ENCODE measurements around the gene NKG7. TPM values are rescaled to one million over a fixed set of nuclear protein-coding genes. Genes with fewer than 3 reads are reported as not detected.
A peak's percentile ranks its signal among the peaks of the same experiment; 100 is the strongest.

The NKG7 gene
- total RNA-seq, 1 experiment from 2014 or later = not detected

DNA sequence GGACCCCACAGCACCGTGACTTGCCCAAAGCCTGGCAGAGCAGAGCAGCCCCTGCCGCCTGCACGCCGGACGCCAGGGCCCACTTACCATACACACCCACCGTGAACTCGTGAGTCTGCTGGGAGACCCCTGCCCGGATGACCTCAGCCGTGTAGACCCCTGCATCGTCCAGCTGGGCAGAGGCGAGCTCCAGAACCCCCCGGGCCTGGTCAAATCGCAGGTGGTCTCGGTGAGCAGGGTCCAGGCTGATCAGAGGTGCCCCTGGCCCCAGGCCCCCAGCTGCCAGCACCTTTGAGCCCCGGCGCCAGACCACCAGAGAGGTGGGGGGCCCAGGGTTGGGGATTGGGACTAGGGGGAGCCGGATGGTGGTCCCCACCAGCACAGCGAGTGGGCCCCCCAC, 31.4 kb downstream of the NKG7 start:
- Histone ChIP-seq H3K4me1 (replicated peaks; ENCODE audit: insufficient read depth) (peaks cover 21% of the 10 kb centered on the region), H4K20me1 (ENCODE audit: insufficient read depth) (no peaks in the 10 kb centered on the region), H3K27me3 (ENCODE audit: insufficient read depth, low read depth) (no peaks in the 10 kb centered on the region), H3K79me2 (ENCODE audit: low read depth) (no peaks in the 10 kb centered on the region), H3K4me2 (no peak overlapping the region), H3K27ac (no peak overlapping the region), H3K36me3 (ENCODE audit: low read depth) (no peaks in the 10 kb centered on the region), H3K9me3 (ENCODE audit: insufficient read depth, low read depth) (no peaks in the 10 kb centered on the region), H2AFZ (no peak overlapping the region), H3K9me2 (ENCODE audit: insufficient read depth) (no peaks in the 10 kb centered on the region), H3K4me3 (no peak overlapping the region), H3F3A (ENCODE audit: insufficient read depth, low read depth) (peaks cover 29% of the 10 kb centered on the region)
- intact Hi-C loops (cut with micrococcal nuclease; ENCODE audit: unreplicated experiment) = no loop called here
- BruUV-seq (replicated peaks) = no TSS peak
- TF ChIP-seq EZH2 (IDR thresholded peaks at IDR 0.05; ENCODE audit: low read depth) = no peak
- TF ChIP-seq, protein P1, sequence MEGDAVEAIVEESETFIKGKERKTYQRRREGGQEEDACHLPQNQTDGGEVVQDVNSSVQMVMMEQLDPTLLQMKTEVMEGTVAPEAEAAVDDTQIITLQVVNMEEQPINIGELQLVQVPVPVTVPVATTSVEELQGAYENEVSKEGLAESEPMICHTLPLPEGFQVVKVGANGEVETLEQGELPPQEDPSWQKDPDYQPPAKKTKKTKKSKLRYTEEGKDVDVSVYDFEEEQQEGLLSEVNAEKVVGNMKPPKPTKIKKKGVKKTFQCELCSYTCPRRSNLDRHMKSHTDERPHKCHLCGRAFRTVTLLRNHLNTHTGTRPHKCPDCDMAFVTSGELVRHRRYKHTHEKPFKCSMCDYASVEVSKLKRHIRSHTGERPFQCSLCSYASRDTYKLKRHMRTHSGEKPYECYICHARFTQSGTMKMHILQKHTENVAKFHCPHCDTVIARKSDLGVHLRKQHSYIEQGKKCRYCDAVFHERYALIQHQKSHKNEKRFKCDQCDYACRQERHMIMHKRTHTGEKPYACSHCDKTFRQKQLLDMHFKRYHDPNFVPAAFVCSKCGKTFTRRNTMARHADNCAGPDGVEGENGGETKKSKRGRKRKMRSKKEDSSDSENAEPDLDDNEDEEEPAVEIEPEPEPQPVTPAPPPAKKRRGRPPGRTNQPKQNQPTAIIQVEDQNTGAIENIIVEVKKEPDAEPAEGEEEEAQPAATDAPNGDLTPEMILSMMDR (conservative IDR thresholded peaks at IDR 0.05) = no peak
- POLR2A ChIA-PET (ENCODE audit: unreplicated experiment) = no interaction called here
- DNase-seq = no peak
- CTCF ChIA-PET = interaction anchor here (0.6 to 1.0 kb wide), 3 partner anchors 10 to 67 kb away, joined by 3 to 12 read pairs (median 4); no protein-coding TSS in a partner anchor

DNA sequence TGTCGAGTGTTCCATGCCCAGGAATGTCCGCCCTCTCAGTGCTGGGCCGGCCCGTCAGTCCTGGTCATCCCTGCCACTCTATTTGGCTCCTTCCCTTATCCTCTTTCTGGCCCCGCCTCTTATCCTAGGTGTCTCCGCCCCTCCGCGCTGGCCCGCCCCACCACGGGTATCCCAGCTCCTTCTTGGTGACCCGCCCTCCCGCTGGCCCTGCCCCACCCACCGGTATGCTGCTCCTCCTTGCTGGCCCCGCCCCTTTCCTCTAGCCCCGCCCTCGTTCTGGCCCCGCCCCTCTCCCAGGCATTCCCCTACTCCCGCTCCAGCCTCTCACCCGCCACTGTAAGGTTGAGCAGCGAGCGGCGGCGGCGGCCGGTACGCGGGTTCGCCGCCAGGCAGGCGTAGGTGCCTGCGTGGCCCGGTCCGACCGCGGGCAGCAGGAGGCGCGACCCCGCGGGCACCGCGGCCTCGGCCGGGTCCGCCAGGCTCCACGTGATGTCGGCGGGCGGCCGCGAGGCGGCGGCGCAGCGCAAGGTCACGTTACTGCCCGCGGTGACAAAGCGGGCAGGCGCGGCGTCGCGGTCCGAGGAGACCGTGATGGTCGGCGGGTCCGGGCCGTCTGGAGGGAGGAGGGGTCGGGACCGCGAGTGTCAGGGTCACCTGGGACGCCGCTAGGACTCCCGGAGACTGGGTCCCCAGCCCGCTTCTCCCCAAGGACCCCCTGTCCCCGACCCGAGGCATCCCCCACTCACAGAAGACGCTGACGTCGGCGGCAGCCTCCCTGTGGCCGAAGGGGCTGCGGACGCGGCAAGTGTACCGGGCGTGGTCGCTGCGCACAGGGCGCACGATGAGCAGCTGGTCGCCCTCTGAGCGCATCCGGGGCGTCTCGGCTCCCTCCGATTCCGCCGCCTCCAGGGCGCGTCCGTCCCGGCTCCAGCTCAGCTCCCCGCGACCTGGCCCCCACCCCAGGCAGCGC, 32.5 kb downstream of the NKG7 start:
- intact Hi-C loops (cut with micrococcal nuclease; ENCODE audit: unreplicated experiment) = loop anchor here (1.0 to 2.0 kb wide), 4 partner anchors 27 to 317 kb away; no protein-coding TSS in a partner anchor
- Histone ChIP-seq H3F3A (ENCODE audit: insufficient read depth, low read depth) (peaks cover 29% of the 10 kb centered on the region), H3K4me1 (replicated peaks; ENCODE audit: insufficient read depth) (peaks cover 21% of the 10 kb centered on the region), H3K27ac (no peak overlapping the region), H3K27me3 (ENCODE audit: insufficient read depth, low read depth) (no peaks in the 10 kb centered on the region), H2AFZ (peak overlapping the region; percentile 79), H3K9me3 (ENCODE audit: insufficient read depth, low read depth) (no peaks in the 10 kb centered on the region), H4K20me1 (ENCODE audit: insufficient read depth) (no peaks in the 10 kb centered on the region), H3K4me3 (peak overlapping the region; percentile 84), H3K4me2 (peak overlapping the region; percentile 76), H3K36me3 (ENCODE audit: low read depth) (no peaks in the 10 kb centered on the region), H3K79me2 (ENCODE audit: low read depth) (no peaks in the 10 kb centered on the region), H3K9me2 (ENCODE audit: insufficient read depth) (no peaks in the 10 kb centered on the region)
- no peak for TF ChIP-seq EZH2 (IDR thresholded peaks at IDR 0.05; ENCODE audit: low read depth)
- peak; percentile 90 to 98 for DNase-seq
- CTCF ChIA-PET = interaction anchor here (0.6 to 1.5 kb wide), 8 partner anchors 22 to 349 kb away, joined by 3 to 12 read pairs (median 4); no protein-coding TSS in a partner anchor
- no TSS peak for BruUV-seq (replicated peaks)
- POLR2A ChIA-PET (ENCODE audit: unreplicated experiment) = interaction anchor here (0.5 to 1.4 kb wide), 5 partner anchors 26 to 370 kb away, joined by 3 to 9 read pairs (median 5); partner anchors contain the start of gene KLK6

DNA sequence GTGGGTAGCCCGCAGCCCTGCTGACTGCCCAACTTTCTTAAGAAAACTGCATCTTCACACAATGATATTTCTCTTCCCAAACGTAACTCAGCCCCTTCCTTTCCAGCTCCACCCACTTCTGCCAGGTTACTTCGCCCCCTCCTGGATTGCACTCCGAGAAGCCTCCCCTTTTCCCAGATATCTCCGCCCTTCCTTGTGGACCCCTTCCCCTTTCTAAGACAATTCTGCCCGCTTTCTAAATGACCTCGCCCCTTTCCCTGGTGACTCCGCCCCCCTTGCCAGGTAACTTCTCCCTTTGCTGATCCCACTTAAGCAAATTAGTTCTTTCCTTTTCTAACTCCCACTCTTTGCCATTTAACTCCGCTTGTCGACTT, 33.2 kb downstream of the NKG7 start:
- Histone ChIP-seq H3K27me3 (ENCODE audit: insufficient read depth, low read depth) (no peaks in the 10 kb centered on the region), H2AFZ (peak overlapping the region; percentile 79), H3K4me1 (replicated peaks; ENCODE audit: insufficient read depth) (peaks cover 21% of the 10 kb centered on the region), H3K4me2 (peak overlapping the region; percentile 76), H3K36me3 (ENCODE audit: low read depth) (no peaks in the 10 kb centered on the region), H3K9me3 (ENCODE audit: insufficient read depth, low read depth) (no peaks in the 10 kb centered on the region), H3K4me3 (peak overlapping the region; percentile 84), H3F3A (ENCODE audit: insufficient read depth, low read depth) (peaks cover 29% of the 10 kb centered on the region), H3K79me2 (ENCODE audit: low read depth) (no peaks in the 10 kb centered on the region), H4K20me1 (ENCODE audit: insufficient read depth) (no peaks in the 10 kb centered on the region), H3K27ac (no peak overlapping the region), H3K9me2 (ENCODE audit: insufficient read depth) (no peaks in the 10 kb centered on the region)
- TF ChIP-seq, protein P1 (conservative IDR thresholded peaks at IDR 0.05) = no peak
- TF ChIP-seq EZH2 (IDR thresholded peaks at IDR 0.05; ENCODE audit: low read depth) = no peak
- no TSS peak for BruUV-seq (replicated peaks)
- POLR2A ChIA-PET (ENCODE audit: unreplicated experiment) = interaction anchor here (0.5 to 1.4 kb wide), 5 partner anchors 26 to 370 kb away, joined by 3 to 9 read pairs (median 5); partner anchors contain the start of gene KLK6
- CTCF ChIA-PET = interaction anchor here (0.6 to 1.5 kb wide), 6 partner anchors 23 to 350 kb away, joined by 3 to 6 read pairs (median 4); no protein-coding TSS in a partner anchor
- DNase-seq = no peak
- intact Hi-C loops (cut with micrococcal nuclease; ENCODE audit: unreplicated experiment) = loop anchor here (1.0 to 2.0 kb wide), 4 partner anchors 28 to 318 kb away; no protein-coding TSS in a partner anchor
